ENCODE data around the gene EOLA2. TPM values are rescaled to one million over a fixed set of nuclear protein-coding genes. Genes with fewer than 3 reads are reported as not detected.
"Not testable (repeated sequence)": the region's sequence is repeated elsewhere in the genome, so short reads cannot be mapped to it uniquely, and the experiment has no call there.

EOLA2 gene
- total and polyA plus RNA-seq, 10 of the 15 experiments (the other 5 are each of a cell fraction or from before 2014, with no cell fraction given): 23.9 to 55.8 (median 41.4) TPM

DNA sequence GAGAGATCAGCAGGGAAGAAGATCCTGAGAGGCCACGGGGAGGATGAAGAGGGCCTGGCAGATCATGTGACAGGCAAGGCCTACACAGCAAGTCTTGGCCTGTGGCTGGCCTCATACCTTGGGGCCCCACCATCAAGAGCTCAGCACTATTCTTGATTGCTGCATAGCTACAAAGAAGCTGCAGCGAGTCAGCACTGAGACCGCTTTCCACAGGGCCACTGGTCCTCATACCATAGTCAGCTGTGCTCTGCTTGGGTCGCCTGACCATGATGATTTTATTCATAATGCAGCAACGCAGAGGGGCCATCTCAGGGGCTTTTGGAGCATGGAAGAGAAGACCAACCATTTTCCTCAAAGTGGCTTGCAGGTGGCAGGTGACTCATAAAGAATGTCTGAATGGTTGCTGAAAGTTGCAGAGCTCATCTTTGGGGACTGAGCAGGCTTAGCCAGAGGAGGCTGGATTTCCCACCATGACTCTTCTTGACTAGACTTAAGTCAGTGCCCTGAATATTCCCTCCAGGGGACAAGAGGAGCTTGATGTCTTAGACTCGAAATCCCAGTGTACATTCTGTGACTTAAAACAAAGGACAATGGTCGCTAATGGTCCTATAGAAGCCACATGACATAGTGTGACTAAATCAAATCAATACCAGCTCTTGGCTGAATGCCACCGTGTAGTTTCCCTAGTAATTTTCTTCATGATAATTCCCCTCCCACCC, 10.9 kb downstream of the EOLA2 start:
- FAIRE-seq; H3K4me3 ChIP-seq; H3K27me3 ChIP-seq (replicated peaks in 1 of 2; ENCODE audit: control insufficient read depth in 2 of 2, insufficient read depth in 2 of 2, low read length in 1 of 2); BruUV-seq (replicated peaks); RAD21 ChIA-PET (ENCODE audit: unreplicated experiment); H3K4me1 ChIP-seq (ENCODE audit: control insufficient read depth, insufficient read depth, low read length); H3K36me3 ChIP-seq (ENCODE audit: control insufficient read depth in 2 of 2, insufficient read depth in 2 of 2, low read length in 1 of 2); H3K79me2 ChIP-seq (ENCODE audit: control insufficient read depth, insufficient read depth, low read length); DNase-seq (ENCODE audit: low read depth, low spot score); SMC1A ChIA-PET (ENCODE audit: uncharacterized antibody, unreplicated experiment); in situ Hi-C loops (cut with MboI); H4K20me1 ChIP-seq (ENCODE audit: control insufficient read depth, insufficient read depth); POLR2A ChIA-PET; H3K9me3 ChIP-seq (replicated peaks; ENCODE audit: control insufficient read depth, insufficient read depth, low read length); H3K4me2 ChIP-seq (ENCODE audit: control insufficient read depth, insufficient read depth); H2AFZ ChIP-seq (ENCODE audit: control insufficient read depth, low read depth, low read length); intact Hi-C loops (cut with micrococcal nuclease; ENCODE audit: unreplicated experiment); CTCF ChIA-PET; H3K27ac ChIP-seq (ENCODE audit: control insufficient read depth, insufficient read depth); H3K9ac ChIP-seq (ENCODE audit: control insufficient read depth, insufficient read depth, low read length): not testable (repeated sequence)
- ATAC-seq: peak; percentile 75
- no CpG with 5 or more reads among the region's 8 CpGs for WGBS (ENCODE audit: insufficient coverage, insufficient replicate concordance, low lambda C conversion rate, missing lambda C conversion rate)

DNA sequence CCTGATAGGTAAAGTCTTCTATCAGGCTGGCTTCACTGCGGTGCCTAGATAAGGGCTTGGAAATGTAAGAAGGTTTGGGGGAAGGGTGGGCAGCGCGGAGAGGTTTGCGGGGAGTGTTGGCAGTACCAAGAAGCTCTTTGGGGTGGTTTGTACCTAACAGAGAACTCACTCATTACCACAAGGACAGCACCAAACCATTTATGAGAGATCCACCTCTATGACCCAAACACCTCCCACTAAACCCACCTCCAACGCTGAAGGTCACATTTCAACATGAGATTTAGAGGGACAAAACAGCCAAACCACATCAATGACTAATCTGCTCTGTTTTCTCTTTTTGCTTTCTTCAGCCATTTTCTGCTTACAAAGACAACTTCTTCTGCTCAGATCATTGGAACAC, 13.9 kb downstream of the EOLA2 start:
- H3K9ac ChIP-seq (ENCODE audit: control insufficient read depth, insufficient read depth, low read length); CTCF ChIA-PET; H3K9me3 ChIP-seq (replicated peaks; ENCODE audit: control insufficient read depth, insufficient read depth, low read length); SMC1A ChIA-PET (ENCODE audit: uncharacterized antibody, unreplicated experiment); H3K79me2 ChIP-seq (ENCODE audit: control insufficient read depth, insufficient read depth, low read length); RAD21 ChIA-PET (ENCODE audit: unreplicated experiment); ATAC-seq; FAIRE-seq; H3K4me3 ChIP-seq; H3K36me3 ChIP-seq (ENCODE audit: control insufficient read depth in 2 of 2, insufficient read depth in 2 of 2, low read length in 1 of 2); POLR2A ChIA-PET; intact Hi-C loops (cut with micrococcal nuclease; ENCODE audit: unreplicated experiment); H2AFZ ChIP-seq (ENCODE audit: control insufficient read depth, low read depth, low read length); H3K4me2 ChIP-seq (ENCODE audit: control insufficient read depth, insufficient read depth); H3K27ac ChIP-seq (ENCODE audit: control insufficient read depth, insufficient read depth); H4K20me1 ChIP-seq (ENCODE audit: control insufficient read depth, insufficient read depth); H3K27me3 ChIP-seq (replicated peaks in 1 of 2; ENCODE audit: control insufficient read depth in 2 of 2, insufficient read depth in 2 of 2, low read length in 1 of 2); DNase-seq (ENCODE audit: low read depth, low spot score); BruUV-seq (replicated peaks); H3K4me1 ChIP-seq (ENCODE audit: control insufficient read depth, insufficient read depth, low read length); in situ Hi-C loops (cut with MboI): not testable (repeated sequence)
- no CpG with 5 or more reads among the region's 5 CpGs for WGBS (ENCODE audit: insufficient coverage, insufficient replicate concordance, low lambda C conversion rate, missing lambda C conversion rate)

DNA sequence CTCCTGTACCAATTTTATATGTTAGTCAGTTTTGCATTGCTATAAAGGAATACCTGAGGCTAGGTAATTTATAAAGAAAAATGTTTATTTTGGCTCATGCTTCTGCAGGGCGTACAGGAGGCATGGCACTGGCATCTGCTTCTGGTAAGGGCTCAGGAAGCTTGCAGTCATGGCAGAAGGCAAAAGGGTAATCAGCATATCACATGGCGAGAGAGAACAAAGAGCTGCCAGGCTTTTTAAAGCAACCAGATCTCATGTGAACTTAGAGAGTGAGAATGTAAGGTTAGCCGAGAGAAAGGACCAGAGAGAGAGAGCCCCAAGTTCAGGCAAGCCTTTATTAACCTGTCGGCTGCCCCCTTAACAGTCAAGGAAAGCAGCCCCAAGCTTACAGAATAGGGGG, 14.5 kb downstream of the EOLA2 start:
- H3K4me3 ChIP-seq; H3K79me2 ChIP-seq (ENCODE audit: control insufficient read depth, insufficient read depth, low read length); H3K36me3 ChIP-seq (ENCODE audit: control insufficient read depth in 2 of 2, insufficient read depth in 2 of 2, low read length in 1 of 2); DNase-seq (ENCODE audit: low read depth, low spot score); H4K20me1 ChIP-seq (ENCODE audit: control insufficient read depth, insufficient read depth); ATAC-seq; SMC1A ChIA-PET (ENCODE audit: uncharacterized antibody, unreplicated experiment); H2AFZ ChIP-seq (ENCODE audit: control insufficient read depth, low read depth, low read length); intact Hi-C loops (cut with micrococcal nuclease; ENCODE audit: unreplicated experiment); H3K4me2 ChIP-seq (ENCODE audit: control insufficient read depth, insufficient read depth); H3K9me3 ChIP-seq (replicated peaks; ENCODE audit: control insufficient read depth, insufficient read depth, low read length); in situ Hi-C loops (cut with MboI); RAD21 ChIA-PET (ENCODE audit: unreplicated experiment); CTCF ChIA-PET; FAIRE-seq; H3K9ac ChIP-seq (ENCODE audit: control insufficient read depth, insufficient read depth, low read length); H3K27ac ChIP-seq (ENCODE audit: control insufficient read depth, insufficient read depth); H3K4me1 ChIP-seq (ENCODE audit: control insufficient read depth, insufficient read depth, low read length); BruUV-seq (replicated peaks); H3K27me3 ChIP-seq (replicated peaks in 1 of 2; ENCODE audit: control insufficient read depth in 2 of 2, insufficient read depth in 2 of 2, low read length in 1 of 2); POLR2A ChIA-PET: not testable (repeated sequence)
- no CpG with 5 or more reads among the region's 4 CpGs for whole genome bisulfite sequencing (ENCODE audit: insufficient coverage, insufficient replicate concordance, low lambda C conversion rate, missing lambda C conversion rate)

Measured in GM12878 (cell line).